A204.1 (cell line): Measurements from ENCODE around the gene IL17D.
"Not testable (repeated sequence)": the region's sequence is repeated elsewhere in the genome, so short reads cannot be mapped to it uniquely, and the experiment has no call there.

ENCODE experiments used
- FAIRE-seq: peaks from 2 replicates; lab custom pipeline; 2012; peaks lifted over from hg19 to GRCh38; lab: Jason Lieb, UNC

Gene IL17D

GRCh38 chr13:20702915-20703779 is at the start of gene IL17D:
Gene IL17D, plus strand, starts transcription at chr13:20703699. Its CDS starts 303 bp downstream, at chr13:20704002.
- FAIRE-seq: no peak

- FAIRE-seq: no peak
Observed at GRCh38 chr13:20654156-20654555, 49.3 kb upstream of the IL17D start.

DNA sequence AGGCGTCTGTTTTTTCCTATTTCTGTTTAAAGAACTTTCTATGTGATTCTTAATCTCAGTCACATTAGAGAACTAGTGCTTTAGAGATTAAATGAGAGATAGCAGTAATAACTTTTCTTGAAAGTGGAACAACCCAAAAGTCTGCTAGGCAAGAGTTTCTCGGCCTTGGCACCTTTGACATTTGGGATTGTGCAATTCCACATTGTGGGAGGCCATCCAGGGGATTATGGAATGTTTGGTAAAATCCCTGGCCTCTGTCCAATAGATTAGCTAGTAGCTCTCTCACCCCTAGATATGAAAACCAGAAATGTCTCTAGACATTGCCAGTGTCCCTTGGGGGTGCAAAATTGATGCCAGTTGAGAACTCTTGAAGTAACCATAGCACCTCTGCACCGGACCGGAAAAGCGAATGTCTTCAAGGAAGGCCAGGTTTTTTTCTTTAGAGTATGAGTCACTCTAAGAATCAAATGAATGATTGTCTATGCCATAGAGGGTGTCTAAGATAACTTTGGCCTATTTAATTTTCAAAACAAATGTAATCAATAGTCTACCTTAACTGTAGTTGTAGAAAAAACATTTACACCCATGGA is 45.0 kb upstream of the IL17D start:
- FAIRE-seq: no peak

DNA sequence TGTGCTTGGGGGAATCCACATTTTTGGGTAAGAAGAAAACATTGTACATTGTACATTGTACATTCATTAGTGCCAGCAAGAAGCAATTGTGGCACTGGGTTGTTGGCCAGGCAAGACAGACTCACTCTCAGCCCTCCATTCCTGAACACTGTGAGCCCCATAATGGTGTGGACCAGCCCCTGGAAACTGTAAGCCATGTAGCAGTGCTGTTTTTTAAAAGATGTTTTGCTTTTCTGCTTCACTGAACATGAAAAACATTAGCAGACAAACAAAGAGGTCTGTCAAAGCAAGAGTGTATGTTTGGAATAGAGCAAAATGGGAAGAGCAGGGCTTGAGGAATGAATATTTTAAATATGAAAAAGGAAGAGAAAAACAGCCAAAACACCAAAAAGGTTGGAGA is 39.1 kb upstream of the IL17D start:
- FAIRE-seq: no peak

DNA sequence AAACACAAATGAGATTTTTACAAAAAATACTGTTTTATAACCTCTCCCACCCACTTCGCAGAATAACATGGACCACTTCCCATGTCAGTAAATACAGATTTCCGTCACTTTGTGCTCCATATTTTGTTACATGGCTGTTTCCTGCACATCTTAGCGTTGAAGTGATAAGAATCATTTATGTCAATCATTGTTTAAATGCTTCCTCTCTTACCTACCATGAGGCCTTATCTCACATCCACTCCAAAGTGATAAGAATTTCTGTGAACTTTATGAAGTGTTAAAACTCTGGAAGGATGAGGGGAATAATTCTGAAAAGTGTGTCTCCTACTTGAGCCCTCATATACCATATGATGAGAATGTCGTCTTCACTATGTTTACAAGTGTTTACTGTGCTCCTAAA is 36.6 kb upstream of the IL17D start:
- FAIRE-seq: no peak

DNA sequence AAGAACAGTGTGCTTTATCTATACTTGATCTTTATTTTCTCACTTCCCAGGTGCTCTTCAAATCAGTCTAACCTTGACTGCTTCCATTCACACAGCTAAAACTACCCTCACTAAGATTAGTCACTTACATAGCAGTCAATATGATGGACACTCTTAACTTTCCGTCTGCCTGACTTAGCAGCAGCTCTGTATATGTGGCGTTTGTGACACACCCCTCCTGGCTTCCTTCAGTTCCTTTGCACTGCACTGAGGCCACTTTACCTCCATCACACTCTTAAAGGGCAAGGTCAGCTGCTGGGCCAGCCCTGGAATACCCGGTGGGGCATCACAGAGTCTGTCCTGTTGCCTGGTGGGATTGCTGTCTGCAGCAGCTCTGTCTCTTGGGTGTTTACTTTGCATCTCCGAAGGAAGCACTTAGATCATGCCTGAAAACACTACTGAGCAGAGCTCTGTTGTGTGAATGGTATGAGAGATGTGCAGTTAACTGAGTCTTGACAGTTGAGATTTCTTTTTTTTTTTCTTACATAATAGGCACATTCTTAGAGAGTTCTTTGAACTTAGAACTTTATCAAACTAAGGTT is 35.6 kb upstream of the IL17D start:
- FAIRE-seq: no peak

- no peak for FAIRE-seq
Observed at GRCh38 chr13:20669162-20669561, 34.3 kb upstream of the IL17D start.

GRCh38 chr13:20671789-20672188 is 31.7 kb upstream of the IL17D start:
- no peak for FAIRE-seq

- FAIRE-seq: no peak
Observed at GRCh38 chr13:20672772-20673171, 30.7 kb upstream of the IL17D start.

DNA sequence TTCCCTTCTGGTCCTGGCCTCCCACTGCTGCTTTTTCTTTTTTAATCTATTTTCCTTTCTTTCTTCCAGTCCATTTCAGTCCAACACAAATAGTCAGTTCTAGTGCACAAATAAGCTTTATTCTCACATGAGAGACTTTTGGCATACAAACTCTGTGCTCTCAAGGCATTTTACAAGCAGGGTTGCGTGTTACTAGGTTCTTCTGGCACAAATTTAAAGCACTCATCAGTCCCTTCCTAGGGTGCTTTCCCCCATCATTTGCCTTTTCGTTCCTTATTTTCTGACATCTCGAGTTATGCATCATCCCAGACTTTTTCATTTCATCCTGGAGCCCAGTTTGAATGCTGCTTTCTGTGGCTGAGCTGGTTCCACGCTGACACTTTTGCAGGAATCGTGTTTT is 29.8 kb upstream of the IL17D start:
- FAIRE-seq: no peak

DNA sequence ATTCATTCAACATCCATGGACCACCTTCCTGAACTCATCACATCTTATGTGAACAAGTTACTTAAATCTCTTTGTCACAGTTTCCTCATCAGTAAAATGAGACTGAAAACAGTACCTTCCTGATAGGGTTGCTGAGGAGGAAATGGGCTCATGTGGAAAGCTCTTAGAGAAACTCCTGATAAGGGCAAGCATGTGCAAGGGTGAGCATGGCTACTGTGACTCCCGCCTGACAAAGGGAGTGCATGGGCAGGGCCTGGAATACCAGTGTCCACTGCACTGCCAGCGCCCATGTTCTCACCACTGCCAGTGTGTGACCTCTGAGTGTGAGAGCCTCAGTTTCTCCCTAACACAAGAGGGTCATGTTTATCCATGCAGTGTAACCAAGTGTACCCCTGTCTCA is 27.3 kb upstream of the IL17D start:
- no peak for FAIRE-seq

GRCh38 chr13:20678606-20679005 is 24.9 kb upstream of the IL17D start:
- not testable (repeated sequence) for FAIRE-seq

GRCh38 chr13:20679879-20680278 is 23.6 kb upstream of the IL17D start:
- FAIRE-seq: no peak

DNA sequence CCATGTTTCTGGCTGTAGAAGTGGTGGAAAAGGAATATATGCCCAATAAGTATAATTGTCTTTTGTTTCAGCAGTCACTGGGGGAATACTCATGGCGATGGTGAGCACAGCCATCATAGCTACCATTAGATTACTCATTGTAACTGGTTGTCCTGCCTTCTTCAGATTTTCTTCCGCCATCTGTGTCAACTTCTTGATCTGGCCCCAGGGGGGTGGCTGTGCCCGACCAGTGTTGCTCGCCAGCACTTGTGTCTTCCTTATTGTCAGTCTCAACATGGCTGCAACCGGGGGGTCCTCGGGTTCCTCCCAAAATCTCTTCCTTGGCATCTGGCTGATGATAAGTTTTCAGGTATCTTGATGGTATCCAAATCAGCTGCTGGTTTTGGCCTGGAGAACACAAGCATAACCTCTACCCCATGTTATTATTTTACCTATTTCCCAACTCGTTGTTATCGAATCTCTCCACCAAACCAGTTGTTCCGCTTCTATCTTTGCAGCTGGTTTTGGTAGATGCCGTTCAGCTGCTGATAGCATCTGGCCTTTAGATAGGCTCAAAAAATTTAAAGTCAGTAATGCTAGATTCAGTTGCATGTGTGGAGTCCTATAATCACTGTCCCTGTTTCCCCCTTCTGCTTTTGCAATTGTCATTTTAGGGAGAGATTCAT is 23.0 kb upstream of the IL17D start:
- no peak for FAIRE-seq

GRCh38 chr13:20681481-20681880 is 22.0 kb upstream of the IL17D start:
- not testable (repeated sequence) for FAIRE-seq

GRCh38 chr13:20682061-20682460 is 21.4 kb upstream of the IL17D start:
- no peak for FAIRE-seq

GRCh38 chr13:20684041-20684440 is 19.5 kb upstream of the IL17D start:
- no peak for FAIRE-seq

GRCh38 chr13:20684546-20684945 is 19.0 kb upstream of the IL17D start:
- no peak for FAIRE-seq

DNA sequence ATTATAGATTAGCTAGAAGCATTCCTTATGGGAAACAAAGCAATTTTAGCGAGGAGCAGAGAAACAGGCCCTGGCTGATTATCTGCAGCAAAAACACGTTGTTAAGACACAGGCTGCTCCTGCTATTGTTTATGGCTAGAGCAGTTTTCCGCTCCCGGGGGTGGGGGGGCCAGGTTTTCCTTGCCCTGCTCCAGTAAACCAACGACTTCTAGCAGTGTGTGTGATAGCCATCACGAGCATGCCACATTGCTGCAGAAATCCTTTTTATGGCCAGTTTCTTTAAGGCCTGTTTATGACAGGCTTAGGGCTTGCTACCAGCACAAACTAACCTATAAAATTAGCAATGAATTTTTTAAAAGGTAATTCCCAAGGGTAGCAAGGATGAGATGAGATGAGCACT is 18.4 kb upstream of the IL17D start:
- FAIRE-seq: no peak

DNA sequence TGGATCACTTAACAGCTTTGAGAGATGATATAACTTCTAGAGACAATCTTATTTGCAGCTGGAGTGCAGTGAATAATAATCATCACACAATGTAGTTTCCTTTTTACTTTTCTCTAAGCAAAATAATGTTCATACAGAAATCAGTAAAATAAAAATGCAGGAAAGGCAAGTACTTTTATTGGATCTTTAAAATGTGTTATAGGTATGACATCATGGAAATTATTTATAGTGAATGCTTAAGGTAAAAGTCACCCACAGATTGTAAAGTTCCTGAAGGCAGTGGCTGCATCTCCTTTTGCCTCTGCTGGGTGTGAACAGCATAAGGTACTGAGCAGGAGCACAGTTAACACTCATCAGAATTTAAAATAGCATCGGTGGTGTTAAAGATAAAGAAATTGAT is 17.3 kb upstream of the IL17D start:
- FAIRE-seq: no peak

DNA sequence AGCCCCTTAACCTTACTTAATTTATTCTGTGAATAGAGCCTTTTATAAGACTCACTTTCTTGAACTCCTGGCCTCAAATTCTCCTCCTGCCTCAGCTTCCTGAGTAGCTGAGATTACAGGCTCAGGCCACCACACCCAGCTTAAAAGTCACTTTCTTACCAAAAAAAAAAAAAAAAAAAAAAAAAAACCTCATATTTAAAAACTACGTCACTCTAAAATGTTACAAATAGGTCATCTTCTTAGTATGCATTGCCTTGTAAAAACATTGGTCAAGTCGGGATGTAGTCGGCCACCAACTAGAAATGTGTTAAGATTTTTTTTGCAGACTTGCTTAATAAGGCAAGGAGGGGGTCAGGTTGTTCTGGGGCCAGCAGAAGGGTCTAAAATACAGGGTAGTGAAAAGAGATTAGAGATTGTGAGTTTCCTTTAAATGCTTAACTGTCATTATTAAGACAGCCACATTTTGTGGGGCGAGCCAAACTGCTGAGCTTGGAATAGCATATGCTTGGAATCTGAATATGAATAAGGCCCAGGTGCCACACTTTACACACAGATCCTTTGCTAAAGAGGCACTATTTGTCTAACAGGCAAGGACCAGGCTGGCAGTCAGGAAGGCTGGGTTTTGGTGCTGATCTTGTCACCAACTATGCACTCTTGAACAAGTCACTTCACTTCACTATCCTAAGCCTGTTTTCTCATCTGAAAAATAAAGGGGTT is 16.5 kb upstream of the IL17D start:
- FAIRE-seq: no peak

GRCh38 chr13:20689291-20689690 is 14.2 kb upstream of the IL17D start:
- FAIRE-seq: no peak
